DND-41 (cell line): ENCODE data around the gene GNAO1.

Experiments
- EZH2 ChIP-seq: IDR thresholded peaks from 3 replicates; pipeline ENCODE4 v1.6.1; 2012; ENCODE audit warnings: borderline replicate concordance, low read depth, mild to moderate bottlenecking, moderate library complexity, low read length, inconsistent platforms; ENCODE audit not compliant: severe bottlenecking
- TF ChIP-seq, protein P1 (sequence below): IDR thresholded peaks from 2 replicates; pipeline ENCODE4 v1.5.1; 2012; ENCODE audit warnings: borderline replicate concordance, low read length, moderate library complexity, mild to moderate bottlenecking; ENCODE audit not compliant: poor library complexity, severe bottlenecking; ENCODE audit errors: extremely low read depth

DNA sequence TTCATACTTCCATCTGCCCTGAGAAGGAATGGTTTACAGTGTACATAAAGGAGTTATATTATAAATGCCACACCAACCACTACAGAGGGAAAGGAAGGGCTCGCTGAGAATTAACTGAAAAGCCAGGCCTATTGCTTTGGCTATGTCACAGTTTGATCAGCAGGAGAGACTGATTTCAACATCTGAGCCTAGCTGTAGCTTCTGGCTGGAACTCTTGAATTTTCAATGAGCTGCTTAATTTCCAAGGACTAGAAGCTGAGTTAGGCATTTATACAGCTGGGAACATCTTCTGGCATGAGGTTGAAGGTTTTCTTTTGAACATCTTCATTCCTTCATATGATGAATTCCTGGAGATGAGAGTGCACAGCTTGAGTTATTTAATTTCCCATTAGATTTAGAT lies 47.6 kb upstream of the GNAO1 start:
- TF ChIP-seq, protein P1, sequence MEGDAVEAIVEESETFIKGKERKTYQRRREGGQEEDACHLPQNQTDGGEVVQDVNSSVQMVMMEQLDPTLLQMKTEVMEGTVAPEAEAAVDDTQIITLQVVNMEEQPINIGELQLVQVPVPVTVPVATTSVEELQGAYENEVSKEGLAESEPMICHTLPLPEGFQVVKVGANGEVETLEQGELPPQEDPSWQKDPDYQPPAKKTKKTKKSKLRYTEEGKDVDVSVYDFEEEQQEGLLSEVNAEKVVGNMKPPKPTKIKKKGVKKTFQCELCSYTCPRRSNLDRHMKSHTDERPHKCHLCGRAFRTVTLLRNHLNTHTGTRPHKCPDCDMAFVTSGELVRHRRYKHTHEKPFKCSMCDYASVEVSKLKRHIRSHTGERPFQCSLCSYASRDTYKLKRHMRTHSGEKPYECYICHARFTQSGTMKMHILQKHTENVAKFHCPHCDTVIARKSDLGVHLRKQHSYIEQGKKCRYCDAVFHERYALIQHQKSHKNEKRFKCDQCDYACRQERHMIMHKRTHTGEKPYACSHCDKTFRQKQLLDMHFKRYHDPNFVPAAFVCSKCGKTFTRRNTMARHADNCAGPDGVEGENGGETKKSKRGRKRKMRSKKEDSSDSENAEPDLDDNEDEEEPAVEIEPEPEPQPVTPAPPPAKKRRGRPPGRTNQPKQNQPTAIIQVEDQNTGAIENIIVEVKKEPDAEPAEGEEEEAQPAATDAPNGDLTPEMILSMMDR: no peak
- TF ChIP-seq EZH2: no peak
